Tibial artery (tissue), 4 donors: Measurements from ENCODE around the gene ADNP.
A peak's percentile ranks its signal among the peaks of the same experiment; 100 is the strongest.

Experiments
- DNase-seq, 2 donors: peaks; one replicate each; pipeline ENCODE4 v3.0.0-alpha.2; 2019
- H3K27ac ChIP-seq, 2 donors: fragments of 200-600 bp; sonication (generic) in 1 of 2; 1 replicate in 1 of 2; 2 replicates in 1 of 2; pipeline ENCODE4 v1.5.1; 2018 to 2019; ENCODE audit warnings: mild to moderate bottlenecking in 1 of 2
- H3K27me3 ChIP-seq, 2 donors: fragments of 200-600 bp; sonication (generic) in 1 of 2; one replicate each; pipeline versions ENCODE4 v1.5.1 to v1.6.0; 2016 to 2019
- H3K36me3 ChIP-seq, 3 donors: fragments of 200-600 bp; sonication (generic) in 2 of 3; one replicate each; pipeline ENCODE4 v1.5.1; 2016 to 2019; ENCODE audit warnings: mild to moderate bottlenecking in 2 of 3
- H3K4me1 ChIP-seq, 4 donors: fragments of 200-600 bp; sonication (generic) in 2 of 4; 1 replicate in 3 of 4; 2 replicates in 1 of 4; pipeline ENCODE4 v1.5.1; 2016 to 2019
- H3K4me3 ChIP-seq, 2 donors: fragments of 200-600 bp; sonication (generic) in 1 of 2; 1 replicate in 1 of 2; 2 replicates in 1 of 2; pipeline ENCODE4 v1.5.1; 2018 to 2019; ENCODE audit warnings: mild to moderate bottlenecking in 2 of 2
- H3K9me3 ChIP-seq, 3 donors: fragments of 200-600 bp; sonication (generic) in 1 of 3; one replicate each; pipeline ENCODE4 v1.5.1; 2016 to 2019
- intact Hi-C: fragments of 100-400 bp; cut with DNase I; formaldehyde crosslinking; loops from one replicate; pipeline ENCODE4 v1.15.0; 2023; ENCODE audit warnings: low total_unique reads
- TF ChIP-seq, protein P1 (sequence below), 2 experiments: fragments of 200-600 bp in 1 of 2; fragments of 450-650 bp in 1 of 2; IDR thresholded peaks; one replicate each; pipeline ENCODE4 v1.5.1; 2017 to 2019; ENCODE audit warnings: antibody characterized with exemption in 2 of 2, mild to moderate bottlenecking in 1 of 2, moderate library complexity in 1 of 2

Gene ADNP

DNA sequence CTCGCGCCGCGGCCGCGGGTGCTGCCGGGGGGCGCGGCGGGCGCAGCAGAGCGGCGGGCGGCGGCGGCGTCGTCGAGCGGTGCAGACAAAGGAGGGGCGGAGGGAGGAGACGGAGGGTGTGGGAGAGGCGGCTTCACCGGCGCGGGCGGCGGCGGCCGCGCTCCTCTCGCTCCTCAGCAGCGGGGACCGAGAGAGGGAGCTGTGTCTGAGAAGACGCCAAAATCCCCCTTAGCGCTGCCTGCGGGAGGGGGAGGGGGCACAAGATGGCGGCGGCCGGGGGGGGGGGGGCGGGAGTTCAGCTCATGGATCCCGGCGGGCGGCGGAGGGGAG is 296 bp downstream of the ADNP start:
- no peak for DNase-seq
- peak overlapping the region; percentile 90 to 99 for H3K27ac ChIP-seq
- peaks cover 7 to 27% (median 25%) of the 10 kb centered on the region in 3 donors for H3K36me3 ChIP-seq
- TF ChIP-seq, protein P1, sequence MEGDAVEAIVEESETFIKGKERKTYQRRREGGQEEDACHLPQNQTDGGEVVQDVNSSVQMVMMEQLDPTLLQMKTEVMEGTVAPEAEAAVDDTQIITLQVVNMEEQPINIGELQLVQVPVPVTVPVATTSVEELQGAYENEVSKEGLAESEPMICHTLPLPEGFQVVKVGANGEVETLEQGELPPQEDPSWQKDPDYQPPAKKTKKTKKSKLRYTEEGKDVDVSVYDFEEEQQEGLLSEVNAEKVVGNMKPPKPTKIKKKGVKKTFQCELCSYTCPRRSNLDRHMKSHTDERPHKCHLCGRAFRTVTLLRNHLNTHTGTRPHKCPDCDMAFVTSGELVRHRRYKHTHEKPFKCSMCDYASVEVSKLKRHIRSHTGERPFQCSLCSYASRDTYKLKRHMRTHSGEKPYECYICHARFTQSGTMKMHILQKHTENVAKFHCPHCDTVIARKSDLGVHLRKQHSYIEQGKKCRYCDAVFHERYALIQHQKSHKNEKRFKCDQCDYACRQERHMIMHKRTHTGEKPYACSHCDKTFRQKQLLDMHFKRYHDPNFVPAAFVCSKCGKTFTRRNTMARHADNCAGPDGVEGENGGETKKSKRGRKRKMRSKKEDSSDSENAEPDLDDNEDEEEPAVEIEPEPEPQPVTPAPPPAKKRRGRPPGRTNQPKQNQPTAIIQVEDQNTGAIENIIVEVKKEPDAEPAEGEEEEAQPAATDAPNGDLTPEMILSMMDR (IDR thresholded peaks at IDR 0.05): no peak
- H3K9me3 ChIP-seq: no peaks in the 10 kb centered on the region
- H3K27me3 ChIP-seq: no peaks in the 10 kb centered on the region
- H3K4me3 ChIP-seq: peak overlapping the region; percentile 68 to 91
- H3K4me1 ChIP-seq: peaks cover 0 to 34% (median 21%) of the 10 kb centered on the region in 4 donors
- intact Hi-C loops: loop anchor here (2.0 kb wide), 1 partner anchor 136 kb away; the partner anchor contains the start of gene BCAS4

DNA sequence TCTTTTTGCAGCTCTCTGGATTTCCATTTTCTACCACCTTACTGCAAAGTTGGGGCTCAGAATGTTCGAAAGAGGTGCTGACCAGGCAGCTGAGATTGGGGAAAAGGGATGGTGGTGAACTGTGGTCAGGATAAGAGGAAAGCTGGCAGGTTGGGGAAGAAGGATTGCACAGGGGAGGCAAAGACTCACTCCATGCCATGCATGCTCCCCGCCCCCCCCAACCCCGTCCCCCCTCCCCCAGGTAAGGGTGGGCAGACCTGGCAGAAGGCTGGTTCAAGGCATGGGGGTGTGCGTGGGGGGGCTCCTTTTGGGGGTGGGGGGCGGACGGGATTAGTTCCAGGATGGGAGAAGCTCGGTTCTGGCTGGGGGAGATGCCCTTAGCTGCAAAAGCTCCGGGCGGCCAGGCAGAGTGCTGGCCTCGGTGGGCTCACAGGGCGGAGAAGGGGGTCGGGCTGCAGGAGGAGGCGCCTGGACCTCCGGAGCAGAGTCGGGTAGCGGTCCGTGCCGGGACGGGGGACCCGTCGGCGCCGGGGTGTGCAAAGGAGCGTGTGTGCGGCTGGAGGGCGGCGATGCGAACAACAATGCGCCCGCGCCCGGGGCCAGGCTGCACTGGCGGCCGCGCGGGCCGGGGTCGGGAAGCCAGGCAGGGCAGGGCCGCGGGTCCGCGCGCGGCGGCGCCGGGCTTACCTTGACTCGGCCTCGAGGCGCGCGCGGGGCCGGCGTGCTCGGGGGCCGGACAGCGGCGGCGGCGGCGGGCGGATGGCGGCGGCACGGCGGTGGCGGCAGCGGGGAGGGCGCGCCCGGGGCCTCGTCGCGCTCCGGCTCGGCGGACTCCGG is 880 bp downstream of the ADNP start:
- Histone ChIP-seq H3K4me3 (peak overlapping the region; percentile 68 to 91), H3K27me3 (no peaks in the 10 kb centered on the region), H3K9me3 (no peaks in the 10 kb centered on the region), H3K4me1 (peaks cover 0 to 40% (median 24%) of the 10 kb centered on the region in 4 donors), H3K36me3 (peaks cover 4 to 25% (median 19%) of the 10 kb centered on the region in 3 donors), H3K27ac (peak overlapping the region; percentile 90 to 99)
- TF ChIP-seq, protein P1 (IDR thresholded peaks at IDR 0.05): no peak
- intact Hi-C loops: loop anchor here (2.0 kb wide), 1 partner anchor 136 kb away; the partner anchor contains the start of gene BCAS4
- DNase-seq: peak; percentile 23 to 69

DNA sequence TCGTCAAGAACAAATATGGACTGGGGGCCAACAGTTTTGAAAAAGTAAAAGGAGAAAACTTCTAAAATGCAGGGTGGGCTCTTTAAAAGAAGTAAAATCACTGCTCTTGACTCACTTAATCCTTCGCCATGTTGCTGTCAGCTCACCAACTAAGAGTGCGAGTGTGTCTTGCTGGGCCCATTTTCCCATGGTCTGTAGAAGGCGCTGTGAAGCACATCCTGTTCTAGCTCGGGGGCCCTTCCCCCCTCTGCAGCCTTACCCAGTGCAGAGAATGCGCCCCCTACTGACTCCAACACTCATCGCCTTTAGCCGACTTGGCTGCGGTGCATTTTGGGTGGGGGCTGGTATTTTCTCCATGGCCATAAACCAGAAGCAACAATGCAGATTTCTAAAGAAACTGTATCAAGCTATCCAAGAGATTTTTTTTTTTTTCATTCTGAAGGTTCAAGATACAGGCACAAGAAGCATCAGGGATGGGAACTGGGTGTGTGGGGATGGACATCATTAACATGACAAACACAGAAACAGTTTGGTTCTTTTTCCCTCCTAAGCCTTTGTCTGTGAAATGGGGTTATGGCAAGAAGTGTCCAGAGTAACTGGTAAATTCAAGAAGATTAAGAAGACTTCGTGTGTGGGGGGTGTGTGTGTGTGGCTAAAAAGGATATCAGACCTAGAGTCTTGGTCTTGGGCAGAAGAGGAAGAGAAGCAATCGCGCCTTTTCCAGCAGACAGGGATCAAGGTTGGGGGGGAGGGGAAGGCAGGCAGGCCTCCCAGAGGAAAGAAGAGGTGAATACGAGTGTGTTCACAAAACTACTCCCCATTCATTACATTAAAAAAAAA is 1.7 kb downstream of the ADNP start:
- H3K4me3 ChIP-seq: peak overlapping the region; percentile 68 to 91
- H3K27ac ChIP-seq: peak overlapping the region; percentile 82 to 99
- H3K36me3 ChIP-seq: peaks cover 0 to 17% (median 11%) of the 10 kb centered on the region in 3 donors
- intact Hi-C loops: loop anchor here (2.0 to 5.0 kb wide), 2 partner anchors 112 to 135 kb away; partner anchors contain the start of gene BCAS4
- peaks cover 0 to 48% (median 25%) of the 10 kb centered on the region in 4 donors for H3K4me1 ChIP-seq
- no peaks in the 10 kb centered on the region for H3K27me3 ChIP-seq
- peak; percentile 89 to 93 for DNase-seq
- TF ChIP-seq, protein P1 (IDR thresholded peaks at IDR 0.05): peak; percentile 82 to 88
- H3K9me3 ChIP-seq: no peaks in the 10 kb centered on the region

DNA sequence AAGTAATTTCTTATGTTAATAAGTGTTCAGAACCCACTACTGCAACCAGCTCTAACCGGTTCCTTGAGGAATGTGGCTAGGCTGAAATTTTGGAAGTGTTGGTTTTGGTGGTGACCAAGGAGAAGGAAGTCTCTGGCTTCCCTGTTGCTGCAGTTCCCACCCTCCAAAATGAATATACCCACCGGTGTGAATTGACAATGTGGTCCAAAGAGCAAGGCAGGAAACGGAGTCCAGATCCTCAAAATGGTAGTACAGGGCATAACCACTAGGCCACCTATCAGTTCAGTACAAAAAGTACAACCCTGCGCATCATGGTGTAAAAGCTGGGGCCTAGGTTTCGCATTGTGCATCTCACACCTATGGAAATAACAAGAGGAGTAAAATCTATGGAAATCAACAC is 2.8 kb downstream of the ADNP start:
- no peak for DNase-seq
- H3K27me3 ChIP-seq: no peaks in the 10 kb centered on the region
- H3K27ac ChIP-seq: peak overlapping the region in 1 of 2 donors; percentile 23
- intact Hi-C loops: loop anchor here (5.0 kb wide), 1 partner anchor 111 kb away; no protein-coding TSS in a partner anchor
- H3K4me3 ChIP-seq: peak overlapping the region in 1 of 2 donors; percentile 68
- peaks cover 0 to 59% (median 26%) of the 10 kb centered on the region in 4 donors for H3K4me1 ChIP-seq
- TF ChIP-seq, protein P1 (IDR thresholded peaks at IDR 0.05): peak in 1 of 2 experiments; percentile 9
- H3K9me3 ChIP-seq: no peaks in the 10 kb centered on the region
- H3K36me3 ChIP-seq: peaks cover 0 to 10% (median 2%) of the 10 kb centered on the region in 3 donors

DNA sequence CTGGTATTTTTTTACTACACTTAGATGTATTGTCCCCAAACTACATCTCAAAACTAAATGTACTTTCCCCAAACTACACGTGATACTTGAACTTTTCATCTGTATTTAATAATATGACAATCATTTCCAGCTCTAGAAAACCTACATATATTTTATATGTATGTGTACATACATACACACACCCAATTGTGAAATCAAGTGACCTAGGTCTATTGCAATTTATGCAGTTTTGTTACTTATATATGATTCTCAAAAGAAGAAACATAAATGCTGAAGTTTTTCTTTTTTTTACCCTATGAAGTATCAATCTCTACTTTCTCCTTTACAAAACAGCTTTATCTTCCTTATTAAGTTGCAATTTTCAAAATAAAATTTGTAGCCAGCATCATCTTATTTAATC is 4.7 kb downstream of the ADNP start:
- Histone ChIP-seq H3K27me3 (no peaks in the 10 kb centered on the region), H3K27ac (no peak overlapping the region), H3K4me1 (peaks cover 0 to 73% (median 33%) of the 10 kb centered on the region in 4 donors), H3K9me3 (no peaks in the 10 kb centered on the region), H3K36me3 (peaks cover 0 to 8% (median 0%) of the 10 kb centered on the region in 3 donors), H3K4me3 (no peak overlapping the region)
- intact Hi-C loops: loop anchor here (5.0 kb wide), 1 partner anchor 109 kb away; no protein-coding TSS in a partner anchor
- no peak for DNase-seq
- TF ChIP-seq, protein P1 (IDR thresholded peaks at IDR 0.05): no peak
